Stromal cell of bone marrow (primary cell): ENCODE results near the gene CHRNB2.
"Not testable (repeated sequence)": the region's sequence is repeated elsewhere in the genome, so short reads cannot be mapped to it uniquely, and the experiment has no call there.

Source experiments
- DNase-seq: peaks from one replicate; pipeline ENCODE4 v3.0.0-alpha.2; 2012; ENCODE audit warnings: low read depth

The CHRNB2 gene, protein sequence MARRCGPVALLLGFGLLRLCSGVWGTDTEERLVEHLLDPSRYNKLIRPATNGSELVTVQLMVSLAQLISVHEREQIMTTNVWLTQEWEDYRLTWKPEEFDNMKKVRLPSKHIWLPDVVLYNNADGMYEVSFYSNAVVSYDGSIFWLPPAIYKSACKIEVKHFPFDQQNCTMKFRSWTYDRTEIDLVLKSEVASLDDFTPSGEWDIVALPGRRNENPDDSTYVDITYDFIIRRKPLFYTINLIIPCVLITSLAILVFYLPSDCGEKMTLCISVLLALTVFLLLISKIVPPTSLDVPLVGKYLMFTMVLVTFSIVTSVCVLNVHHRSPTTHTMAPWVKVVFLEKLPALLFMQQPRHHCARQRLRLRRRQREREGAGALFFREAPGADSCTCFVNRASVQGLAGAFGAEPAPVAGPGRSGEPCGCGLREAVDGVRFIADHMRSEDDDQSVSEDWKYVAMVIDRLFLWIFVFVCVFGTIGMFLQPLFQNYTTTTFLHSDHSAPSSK

DNA sequence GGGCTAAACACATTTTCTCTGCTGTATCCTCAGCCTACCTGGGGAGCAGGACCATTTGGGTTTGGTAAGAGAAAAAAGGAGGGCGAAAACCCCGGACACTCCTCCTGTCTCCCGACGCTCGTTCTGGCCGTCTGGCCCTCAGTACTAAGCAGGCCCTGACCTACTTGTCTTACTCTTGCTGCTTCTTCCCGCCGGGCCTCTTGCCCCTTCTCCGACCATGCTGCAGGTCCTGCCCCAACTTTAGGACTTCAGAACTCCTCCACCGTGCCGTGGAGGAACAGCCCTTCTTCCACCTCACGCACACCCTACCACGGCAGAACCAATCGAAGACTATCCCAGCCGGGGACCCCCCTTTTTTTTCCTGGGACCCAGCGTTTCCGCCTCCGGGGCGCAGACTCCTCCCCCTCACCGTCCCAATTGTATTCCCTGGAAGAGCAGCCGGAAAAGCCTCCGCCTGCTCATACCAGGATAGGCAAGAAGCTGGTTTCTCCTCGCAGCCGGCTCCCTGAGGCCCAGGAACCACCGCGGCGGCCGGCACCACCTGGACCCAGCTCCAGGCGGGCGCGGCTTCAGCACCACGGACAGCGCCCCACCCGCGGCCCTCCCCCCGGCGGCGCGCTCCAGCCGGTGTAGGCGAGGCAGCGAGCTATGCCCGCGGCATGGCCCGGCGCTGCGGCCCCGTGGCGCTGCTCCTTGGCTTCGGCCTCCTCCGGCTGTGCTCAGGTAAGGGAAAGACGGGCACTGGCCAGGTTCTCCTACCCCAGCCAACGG lies at the start of gene CHRNB2:
CHRNB2 (plus strand) TSS at position 393 of the 771 bp plus-strand sequence; CDS start at position 660, 267 bp downstream.
- DNase-seq, result no peak

DNA sequence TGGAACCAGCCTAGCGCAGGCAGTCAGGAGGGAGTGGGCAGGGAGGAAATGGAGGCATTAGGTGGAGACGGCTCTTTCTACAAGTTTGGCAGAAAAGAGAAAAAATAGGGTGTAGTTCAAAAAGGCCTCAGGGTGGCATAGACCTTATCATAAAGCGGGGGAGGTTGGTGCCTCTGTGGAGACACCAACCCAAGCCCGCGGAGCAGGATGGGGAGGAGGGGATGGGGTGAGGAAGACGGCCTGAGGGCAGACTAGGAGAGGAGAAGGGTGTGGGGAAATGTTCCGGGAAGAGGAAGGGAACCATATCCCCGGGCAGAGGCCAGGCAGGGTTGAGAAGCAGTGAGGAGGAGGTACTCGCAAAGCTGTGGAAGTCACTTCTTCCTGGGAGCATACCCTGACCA lies 48.0 kb upstream of the CHRNB2 start:
- no peak for DNase-seq

DNA sequence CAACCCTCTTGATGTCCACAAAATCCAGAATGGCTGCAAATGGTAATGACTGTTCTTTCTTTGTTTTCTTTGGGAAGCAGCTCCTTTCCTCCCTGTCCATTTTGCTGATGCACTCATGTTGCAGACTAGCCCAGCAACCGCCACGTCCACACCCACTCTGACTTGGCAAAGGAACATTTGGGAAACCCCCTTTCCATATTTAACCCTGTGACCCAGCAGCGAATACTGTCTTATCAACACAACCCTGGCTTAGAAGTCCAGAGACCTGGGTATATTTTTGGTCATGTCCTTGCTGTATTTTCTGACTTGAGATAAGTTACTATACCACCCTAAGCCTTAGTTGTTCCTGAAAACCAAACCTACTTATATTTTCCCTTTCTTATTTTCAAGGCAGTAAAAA lies 47.2 kb upstream of the CHRNB2 start:
- peak; percentile 18 for DNase-seq

DNA sequence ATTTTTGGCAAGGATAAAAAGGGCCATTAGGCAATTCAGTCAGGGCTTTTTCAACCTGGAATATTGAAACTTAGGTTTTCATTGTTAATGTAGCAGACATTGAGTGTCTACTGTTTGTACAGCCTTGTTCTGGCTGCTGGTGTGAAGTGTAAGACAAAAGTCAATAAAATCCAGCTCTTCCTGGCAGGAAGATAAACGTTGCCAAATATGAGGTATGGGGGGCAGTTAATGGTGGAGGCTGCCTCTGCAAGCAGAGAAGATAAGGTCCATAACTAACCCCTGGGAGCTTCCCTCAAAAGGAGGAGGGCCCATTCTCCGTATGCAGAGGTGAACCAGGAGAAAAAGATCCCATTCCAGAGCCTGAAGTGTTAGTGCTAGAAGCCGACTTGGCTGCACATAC lies 45.9 kb upstream of the CHRNB2 start:
- DNase-seq, result no peak

DNA sequence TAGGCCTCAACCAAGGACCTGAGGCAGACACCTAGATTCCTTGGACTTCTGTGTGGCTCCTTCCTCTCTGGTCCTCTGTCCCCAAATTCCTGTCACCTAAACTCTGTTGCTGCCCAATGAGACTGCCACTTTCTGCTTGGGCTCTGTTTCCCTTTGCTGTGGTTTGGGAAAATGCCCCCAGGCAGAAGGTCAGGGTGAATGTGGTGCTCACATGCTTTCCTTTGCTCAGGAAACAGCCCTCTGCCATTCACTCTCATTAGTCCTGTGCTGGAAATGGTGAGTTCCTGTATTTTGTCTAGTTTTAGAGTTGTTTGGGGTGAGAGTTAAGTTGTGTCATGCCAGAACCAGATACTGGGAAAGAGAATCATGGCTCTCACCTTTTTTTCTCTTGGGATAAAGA lies 42.7 kb upstream of the CHRNB2 start:
- no peak for DNase-seq

DNA sequence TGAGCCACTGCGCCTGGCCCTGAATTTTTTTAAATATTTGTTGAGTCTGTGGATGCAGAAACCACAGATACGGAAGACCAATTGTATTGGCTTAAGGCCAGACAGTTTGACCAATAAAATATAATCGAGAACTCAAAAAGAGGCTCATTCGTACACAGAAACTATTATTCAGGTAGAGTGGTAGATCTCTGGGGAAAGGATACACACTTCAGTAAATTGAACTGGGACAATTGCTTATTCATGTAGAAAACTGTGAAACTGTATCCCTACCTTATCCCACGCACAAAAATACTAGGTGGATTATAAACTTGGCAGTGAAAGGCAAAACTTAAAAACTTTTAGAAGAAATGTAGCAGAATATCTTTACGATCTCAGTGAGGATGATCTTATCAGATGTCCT lies 40.4 kb upstream of the CHRNB2 start:
- no peak for DNase-seq

DNA sequence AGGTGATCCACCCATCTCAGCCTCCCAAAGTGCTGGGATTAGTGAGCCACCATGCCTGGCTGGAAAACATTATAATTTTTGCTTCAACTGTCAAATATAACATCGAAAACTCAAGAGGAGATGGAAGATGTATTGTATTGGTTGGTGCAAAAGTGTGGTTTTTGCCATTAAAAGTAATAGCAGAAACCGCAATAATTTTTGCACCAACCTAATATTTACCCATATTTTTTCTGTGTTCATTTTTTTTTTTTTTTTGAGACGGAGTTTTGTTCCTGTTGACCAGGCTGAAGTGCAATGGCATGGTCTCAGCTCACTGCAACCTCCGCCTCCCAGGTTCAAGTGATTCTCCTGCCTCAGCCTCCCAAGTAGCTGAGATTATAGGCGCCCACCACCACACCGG lies 38.3 kb upstream of the CHRNB2 start:
- DNase-seq, result no peak

DNA sequence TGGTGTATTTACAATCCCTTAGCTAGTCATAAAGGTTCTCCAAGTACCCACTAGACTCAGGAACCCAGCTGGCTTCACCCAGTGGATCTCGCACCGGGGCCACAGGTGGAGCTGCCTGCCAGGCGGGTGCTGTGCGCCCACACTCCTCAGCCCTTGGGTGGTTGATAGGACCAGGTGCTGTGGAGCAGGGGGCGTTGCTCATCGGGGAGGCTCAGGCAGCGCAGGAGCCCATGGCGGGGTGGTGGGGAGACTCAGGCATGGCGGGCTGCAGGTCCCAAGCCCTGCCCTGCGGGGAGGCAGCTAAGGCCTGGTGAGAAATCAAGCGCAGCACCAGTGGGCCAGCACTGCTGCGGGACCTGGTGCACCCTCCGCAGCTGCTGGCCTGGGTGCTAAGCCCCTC lies 35.6 kb upstream of the CHRNB2 start:
- DNase-seq, result not testable (repeated sequence)

DNA sequence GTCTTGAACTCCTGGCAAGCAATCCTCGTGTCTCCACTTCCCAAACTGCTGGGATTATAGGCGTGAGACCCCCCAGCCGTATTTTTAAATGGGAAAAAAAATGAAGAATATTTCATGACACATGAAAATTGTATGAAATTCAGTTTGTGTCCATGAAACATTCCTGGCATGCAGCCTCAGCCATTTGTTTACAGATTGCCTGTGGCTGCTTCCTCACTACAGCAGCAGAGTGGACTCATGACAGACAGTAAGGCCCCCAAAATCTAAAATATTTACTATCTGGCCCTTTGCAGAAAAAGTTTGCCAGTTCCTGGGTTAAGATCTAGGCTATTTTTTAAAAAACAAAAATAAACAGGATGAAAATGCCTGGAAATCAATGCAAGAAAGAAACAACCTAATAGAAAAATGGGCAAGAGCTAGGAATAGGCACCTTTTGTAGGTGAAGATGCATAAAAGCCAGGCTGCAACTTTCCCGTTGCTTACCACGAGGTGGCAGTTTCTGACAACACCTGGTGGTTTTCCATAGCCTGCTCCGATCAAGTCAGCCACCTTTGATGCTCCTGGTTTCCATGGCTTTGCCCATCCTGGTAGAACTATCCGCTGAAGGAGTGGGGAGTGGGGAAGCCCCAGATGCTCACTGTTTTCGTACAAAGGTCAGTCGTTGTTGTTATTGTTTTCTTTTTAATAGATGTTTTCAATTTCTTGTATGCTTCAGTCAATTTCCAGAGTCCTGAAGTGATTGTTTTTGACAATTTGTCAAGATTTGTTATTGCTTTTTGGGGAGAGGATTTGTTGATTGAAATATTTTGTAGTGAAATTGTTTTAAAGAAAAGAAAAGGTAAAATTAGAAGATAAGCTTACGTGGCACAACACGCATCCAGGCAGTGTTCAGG lies 33.4 kb upstream of the CHRNB2 start:
- DNase-seq, result no peak

DNA sequence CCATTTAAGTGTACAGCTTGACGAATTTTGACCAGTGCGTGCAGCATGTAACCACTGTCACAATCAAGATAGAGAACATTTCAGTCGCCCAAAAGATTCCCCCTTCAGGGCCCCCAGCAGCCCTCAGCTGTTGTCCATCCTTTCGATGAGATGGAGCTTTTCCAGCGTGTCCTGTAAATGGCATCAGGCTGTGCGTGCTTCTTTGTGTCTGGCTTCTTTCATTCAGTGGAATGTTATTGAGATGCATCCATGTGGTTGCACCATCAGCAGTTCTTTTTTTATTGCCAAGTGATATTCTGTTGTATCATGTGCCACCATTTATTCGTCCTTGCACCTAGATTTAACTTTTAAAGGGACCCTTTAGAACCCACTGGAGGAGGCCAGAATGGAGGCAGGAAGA lies 31.0 kb upstream of the CHRNB2 start:
- DNase-seq, result no peak

DNA sequence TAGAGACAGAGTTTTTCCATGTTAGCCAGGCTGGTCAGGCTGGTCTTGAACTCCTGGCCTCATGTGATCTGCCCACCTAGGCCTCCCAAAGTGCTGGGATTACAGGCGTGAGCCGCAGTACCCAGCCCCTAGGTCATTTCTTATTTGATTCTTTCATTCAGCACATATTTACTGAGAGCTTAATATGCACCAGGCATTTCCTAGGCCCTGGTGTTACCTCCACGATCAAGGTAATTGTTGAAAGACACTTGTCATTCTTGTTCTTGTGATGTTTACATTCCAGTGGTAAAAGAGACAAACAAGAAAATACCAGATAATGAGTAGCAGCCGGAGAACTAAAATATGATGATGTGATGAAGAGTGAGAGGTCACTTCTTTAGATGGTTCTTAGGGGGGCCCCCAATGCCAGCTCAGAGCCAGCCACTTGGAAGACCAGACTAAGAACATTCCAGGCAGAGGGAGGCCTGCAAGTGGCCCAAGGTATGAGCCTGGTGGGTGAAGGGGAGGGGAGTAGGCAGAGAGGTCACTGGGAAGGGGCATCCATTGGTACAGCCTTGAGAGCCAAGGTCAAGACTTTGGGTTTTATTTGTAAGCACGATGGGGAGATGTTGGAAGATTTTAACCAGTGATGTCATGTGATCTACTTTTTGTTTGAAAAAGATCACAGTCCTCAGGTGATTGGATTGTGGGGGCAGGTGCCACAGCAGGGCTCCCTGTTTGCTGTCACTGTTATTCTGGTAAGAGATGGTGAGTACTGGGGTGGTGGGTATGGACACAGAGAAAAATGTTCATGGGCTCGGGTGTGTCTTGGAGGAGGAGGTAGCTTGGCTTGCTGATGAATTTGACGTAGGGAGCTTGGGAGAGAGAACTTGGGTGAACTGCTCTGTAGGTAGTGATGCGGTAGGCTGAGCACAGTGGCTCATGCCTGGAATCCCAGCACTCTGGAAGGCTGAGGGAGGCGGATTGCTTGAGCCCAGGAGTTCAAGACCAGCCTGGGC lies 27.8 kb upstream of the CHRNB2 start:
- no peak for DNase-seq

DNA sequence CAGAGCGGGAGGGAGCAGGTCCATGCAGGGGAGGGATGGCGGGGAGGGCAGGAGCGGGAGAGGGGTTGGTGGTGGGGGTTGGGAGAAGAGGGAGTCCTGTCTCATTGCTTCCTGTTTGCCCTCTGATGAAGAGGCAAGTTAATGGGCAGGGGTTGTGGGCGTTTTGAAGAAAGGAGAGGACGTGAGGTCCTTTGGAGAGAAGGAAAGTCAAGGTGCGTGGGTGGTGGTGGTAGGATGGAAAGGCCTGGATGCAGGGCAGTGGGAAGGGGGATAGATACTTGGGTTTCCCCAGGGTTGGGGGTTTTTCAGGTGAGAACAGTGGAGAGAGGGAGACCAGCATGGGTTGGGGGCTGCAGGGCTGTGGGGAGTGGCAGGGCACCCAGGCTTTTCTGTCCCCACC lies 26.3 kb upstream of the CHRNB2 start:
- DNase-seq, result no peak

DNA sequence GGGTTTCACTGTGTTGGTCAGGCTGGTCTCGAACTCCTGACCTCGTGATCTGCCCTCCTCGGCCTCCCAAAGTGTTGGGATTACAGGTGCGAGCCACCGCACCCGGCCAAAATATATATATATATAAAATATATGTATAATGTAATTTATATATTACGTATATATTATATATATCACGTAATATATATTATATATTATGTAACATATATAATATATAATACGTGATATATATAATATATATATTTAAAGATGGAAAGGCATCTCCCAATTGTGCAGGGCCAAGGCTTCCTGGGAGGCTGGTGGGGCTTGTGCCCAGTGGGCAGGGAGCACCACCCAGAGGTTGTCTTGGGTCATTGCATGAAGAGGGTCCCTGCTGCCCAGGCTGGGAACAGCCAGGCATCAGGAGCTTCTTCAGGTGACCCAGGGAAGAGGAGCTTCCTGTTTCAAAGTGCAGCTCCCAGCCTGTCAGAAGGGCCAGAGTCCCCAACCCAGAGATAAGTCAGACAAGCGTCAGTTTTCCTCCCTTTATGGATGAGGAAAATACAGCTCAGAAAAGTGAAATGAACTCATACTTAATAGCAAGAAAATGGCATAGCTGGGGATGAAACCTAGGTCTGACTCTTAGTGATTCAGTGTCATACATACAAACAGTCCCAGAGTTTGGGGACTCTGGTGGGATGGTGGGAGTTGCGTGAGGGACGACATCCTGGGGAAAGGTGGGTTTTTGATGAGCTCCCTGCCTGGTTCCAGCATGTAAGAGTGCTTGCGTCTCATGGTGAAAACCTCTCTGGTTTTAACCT lies 21.1 kb upstream of the CHRNB2 start:
- DNase-seq, result peak; percentile 21

DNA sequence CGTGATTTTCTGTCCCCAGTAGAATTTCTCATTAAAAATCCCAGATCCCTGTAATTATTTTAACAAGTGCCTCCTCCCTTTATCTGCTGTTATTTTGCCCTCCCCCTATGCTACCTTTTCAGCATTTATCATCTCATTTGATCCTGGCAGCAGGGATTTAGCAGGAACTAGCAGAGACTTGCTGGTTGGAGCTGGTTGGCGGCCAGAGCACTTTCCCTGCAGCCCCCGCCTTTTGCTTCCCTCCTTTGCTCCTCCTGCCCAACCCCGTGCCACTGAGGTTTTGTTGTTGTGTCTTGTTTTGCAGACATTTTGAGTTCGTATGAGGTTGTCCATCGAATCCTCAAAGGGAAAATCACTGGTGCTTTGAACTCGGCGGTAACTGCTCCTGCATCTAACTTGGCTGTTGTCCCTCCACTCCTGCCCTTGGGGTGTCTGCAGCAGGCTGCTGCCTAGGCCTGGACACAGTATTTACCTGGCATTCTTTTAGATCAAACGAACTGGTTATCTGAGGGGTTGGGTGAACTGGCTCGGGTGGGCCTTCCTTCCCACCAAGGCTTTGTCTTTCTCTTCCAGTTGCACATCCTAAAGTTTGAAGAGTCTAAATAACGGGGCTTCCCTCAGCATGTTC lies 20.4 kb upstream of the CHRNB2 start:
- DNase-seq, result no peak

DNA sequence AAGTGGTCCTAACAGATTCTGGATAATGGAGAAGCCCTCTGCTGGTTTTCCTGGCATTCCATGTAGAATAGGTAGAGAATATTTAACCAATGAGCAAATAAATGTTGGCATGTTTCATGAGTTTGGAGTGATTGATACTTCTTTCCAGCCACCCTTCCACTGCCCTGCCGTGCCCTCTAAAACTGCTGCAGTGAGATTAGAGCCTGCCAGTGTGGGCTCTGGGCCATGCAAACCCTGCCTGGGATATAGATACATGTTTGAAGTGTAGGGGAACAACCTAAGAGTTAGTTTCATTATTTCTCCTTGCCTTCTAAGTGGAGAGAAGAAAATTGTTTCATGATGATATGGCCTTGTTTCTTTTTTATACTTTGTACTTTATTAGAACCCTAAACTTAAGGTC lies 19.6 kb upstream of the CHRNB2 start:
- no peak for DNase-seq

DNA sequence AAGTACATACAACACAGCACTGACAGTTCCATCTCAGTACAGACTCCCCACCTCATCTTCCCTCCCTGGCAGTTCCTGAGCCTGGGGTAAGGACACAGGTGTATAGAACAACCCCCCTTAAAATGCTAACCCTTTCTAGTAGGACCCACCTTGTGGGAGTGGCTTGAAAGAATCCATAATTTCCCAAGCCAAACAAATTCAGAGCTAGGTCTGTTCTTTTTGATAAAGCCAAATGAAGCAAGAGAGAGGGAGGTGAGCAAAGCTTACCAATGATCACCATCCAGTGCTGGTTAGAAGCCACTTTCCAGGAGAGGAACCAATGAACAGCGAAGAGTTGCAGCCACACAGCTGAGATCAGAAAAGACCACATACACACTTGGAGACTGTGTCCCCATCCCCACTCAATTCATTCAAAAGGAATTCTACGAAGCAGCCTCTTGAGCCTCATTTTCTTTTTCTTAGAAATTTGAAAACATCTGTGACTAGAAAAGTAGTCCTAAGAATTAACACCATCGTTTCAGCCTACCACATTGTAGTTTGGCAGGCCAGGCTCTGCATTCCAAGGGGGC lies 18.3 kb upstream of the CHRNB2 start:
- DNase-seq, result no peak

DNA sequence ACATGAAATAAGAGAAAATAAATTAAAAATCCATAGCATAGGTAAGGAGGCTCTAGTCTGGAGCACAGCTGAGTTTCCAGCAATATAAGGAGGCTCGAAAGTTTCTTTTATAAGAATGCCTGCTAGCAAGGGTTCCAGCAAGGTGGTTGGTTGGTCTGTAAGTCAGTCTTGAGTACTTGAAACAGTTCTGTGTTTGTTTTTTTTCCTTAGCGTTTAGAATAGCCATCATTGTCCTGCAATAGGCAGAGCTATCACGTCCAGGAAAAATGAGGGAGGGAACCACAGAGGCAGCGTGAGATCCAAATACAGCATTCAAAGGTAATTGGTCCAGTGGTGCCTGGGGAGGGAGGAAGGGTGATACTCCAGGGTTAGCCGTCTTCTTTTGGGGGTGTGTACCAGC lies 17.5 kb upstream of the CHRNB2 start:
- no peak for DNase-seq

DNA sequence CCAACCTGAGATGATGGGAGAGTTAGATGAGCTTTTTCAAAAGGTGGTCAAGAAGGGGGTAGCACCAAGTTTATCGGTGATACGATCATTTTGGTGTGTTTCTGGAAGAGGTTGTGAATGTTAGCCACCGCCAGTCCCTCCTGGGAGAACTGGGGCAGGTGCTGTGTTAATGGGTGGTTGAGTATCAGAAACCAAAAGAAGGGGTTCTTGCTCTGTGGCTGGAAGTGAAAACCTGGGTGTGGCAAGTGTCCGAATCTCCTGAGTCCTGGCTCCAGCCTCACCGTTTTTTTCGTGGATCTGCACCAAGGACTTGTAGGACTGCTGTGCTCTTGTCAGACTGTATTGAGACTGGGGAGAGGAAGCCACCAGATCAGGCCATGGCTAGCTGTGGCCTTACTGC lies 16.9 kb upstream of the CHRNB2 start:
- DNase-seq, result no peak

DNA sequence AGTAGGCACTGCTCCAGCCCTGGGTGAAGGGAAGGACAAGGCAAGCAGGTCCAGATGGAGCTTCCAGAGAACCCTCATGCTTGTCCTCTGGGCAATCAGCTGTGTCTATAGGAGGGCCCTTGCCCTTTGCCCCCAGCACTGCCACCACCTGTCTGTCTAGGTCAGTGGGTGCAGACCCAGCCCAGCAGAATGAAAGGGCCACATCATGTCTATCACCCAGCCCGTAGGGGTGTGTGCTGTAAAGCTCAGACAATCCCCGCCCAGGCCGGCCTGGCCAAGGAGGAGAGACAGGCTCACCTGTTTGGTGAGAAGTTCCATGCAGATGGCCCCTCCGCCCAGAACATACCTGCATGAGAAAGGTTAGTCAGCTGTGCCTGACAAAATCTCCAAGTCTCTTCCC lies 16.1 kb upstream of the CHRNB2 start:
- no peak for DNase-seq
